WTC11 (cell line): Measurements from ENCODE around the gene COA5. TPM values are rescaled to one million over a fixed set of nuclear protein-coding genes. Genes with fewer than 3 reads are reported as not detected.

Source experiments
- ATAC-seq: fragments of 200-7000 bp; cut with Tn5 transposase; 2 replicates; pipeline ENCODE4 v1.10.0; 2021; ENCODE audit warnings: mild to moderate bottlenecking, moderate library complexity
- CTCF ChIA-PET: fragments of 300-600 bp; sonication (Branson Sonifier 250); formaldehyde crosslinking; loops from one replicate; lab custom pipeline; 2021; ENCODE audit warnings: antibody characterized with exemption; lab: Charles Lee
- POLR2A ChIA-PET: fragments of 350-600 bp; sonication (Branson Sonifier 250); formaldehyde crosslinking; loops from one replicate; lab custom pipeline; 2021; ENCODE audit warnings: antibody characterized with exemption; lab: Charles Lee
- DNase-seq: peaks from one replicate; pipeline ENCODE4 v3.0.0; 2021; ENCODE audit warnings: low spot score
- H3K27ac Mint-ChIP-seq: 2 replicates; pipeline ENCODE4 v1.8.0; 2021; ENCODE audit warnings: mixed read lengths
- H3K27me3 Mint-ChIP-seq: 2 replicates; pipeline ENCODE4 v1.8.0; 2021; ENCODE audit warnings: low read depth, mild to moderate bottlenecking, moderate library complexity, mixed read lengths
- H3K36me3 Mint-ChIP-seq: 2 replicates; pipeline ENCODE4 v1.8.0; 2021; ENCODE audit warnings: mixed read lengths
- H3K4me1 Mint-ChIP-seq: 2 replicates; pipeline ENCODE4 v1.8.0; 2022; ENCODE audit warnings: mixed read lengths
- H3K4me3 Mint-ChIP-seq: 2 replicates; pipeline ENCODE4 v1.8.0; 2021; ENCODE audit warnings: mild to moderate bottlenecking, moderate library complexity, mixed read lengths
- H3K9me3 Mint-ChIP-seq: 2 replicates; pipeline ENCODE4 v1.8.0; 2021; ENCODE audit warnings: mixed read lengths
- ATF2 ChIP-seq: sonication (generic); formaldehyde crosslinking; IDR thresholded peaks from 2 replicates; pipeline ENCODE4 v1.8.1; 2022; ENCODE audit warnings: low read depth, missing genetic modification reagents, borderline replicate concordance
- ATF3 ChIP-seq: sonication (generic); formaldehyde crosslinking; conservative IDR thresholded peaks from 2 replicates; pipeline ENCODE4 v1.8.1; 2022; ENCODE audit warnings: mild to moderate bottlenecking, missing genetic modification reagents
- CREB1 ChIP-seq: sonication (generic); formaldehyde crosslinking; IDR thresholded peaks from 2 replicates; pipeline ENCODE4 v1.8.0; 2023; ENCODE audit warnings: mild to moderate bottlenecking, missing genetic modification reagents
- E2F4 ChIP-seq: sonication (generic); formaldehyde crosslinking; IDR thresholded peaks from 2 replicates; pipeline ENCODE4 v1.8.1; 2022; ENCODE audit warnings: low read depth, mild to moderate bottlenecking, moderate library complexity, missing genetic modification reagents, borderline replicate concordance
- E2F5 ChIP-seq: sonication (generic); formaldehyde crosslinking; IDR thresholded peaks from 2 replicates; pipeline ENCODE4 v1.8.1; 2022; ENCODE audit warnings: mild to moderate bottlenecking, moderate library complexity, missing genetic modification reagents
- FOXK1 ChIP-seq: sonication (generic); formaldehyde crosslinking; IDR thresholded peaks from 2 replicates; pipeline ENCODE4 v1.8.0; 2022; ENCODE audit warnings: mild to moderate bottlenecking, moderate library complexity, missing genetic modification reagents
- JUN ChIP-seq: sonication (generic); formaldehyde crosslinking; IDR thresholded peaks from 2 replicates; pipeline ENCODE4 v1.8.0; 2023; ENCODE audit warnings: mild to moderate bottlenecking, missing genetic modification reagents
- MAX ChIP-seq: sonication (generic); formaldehyde crosslinking; IDR thresholded peaks from 2 replicates; pipeline ENCODE4 v1.8.0; 2022; ENCODE audit warnings: mild to moderate bottlenecking, missing genetic modification reagents
- NFATC4 ChIP-seq: fragments of 250-450 bp; sonication (Bioruptor Pico); IDR thresholded peaks from 2 replicates; pipeline ENCODE4 v1.9.0; 2021; ENCODE audit warnings: mild to moderate bottlenecking
- NFE2L1 ChIP-seq: sonication (generic); formaldehyde crosslinking; IDR thresholded peaks from 2 replicates; pipeline ENCODE4 v1.8.1; 2023; ENCODE audit warnings: missing genetic modification reagents
- NFYB ChIP-seq: sonication (generic); formaldehyde crosslinking; conservative IDR thresholded peaks from 2 replicates; pipeline ENCODE4 v1.8.0; 2022; ENCODE audit warnings: low read depth, missing genetic modification reagents
- OVOL2 ChIP-seq: fragments of 250-450 bp; sonication (Bioruptor Pico); IDR thresholded peaks from 2 replicates; pipeline ENCODE4 v1.9.0; 2021; ENCODE audit warnings: mild to moderate bottlenecking, borderline replicate concordance
- PRDM15 ChIP-seq: sonication (generic); formaldehyde crosslinking; IDR thresholded peaks from 2 replicates; pipeline ENCODE4 v1.8.0; 2022; ENCODE audit warnings: missing genetic modification reagents
- SMAD3 ChIP-seq: sonication (generic); formaldehyde crosslinking; IDR thresholded peaks from 2 replicates; pipeline ENCODE4 v1.8.0; 2022; ENCODE audit warnings: missing genetic modification reagents, mild to moderate bottlenecking, borderline replicate concordance
- SOX15 ChIP-seq: fragments of 250-450 bp; sonication (Bioruptor Pico); IDR thresholded peaks from 2 replicates; pipeline ENCODE4 v1.9.0; 2021; ENCODE audit warnings: mild to moderate bottlenecking
- USF2 ChIP-seq: sonication (generic); formaldehyde crosslinking; IDR thresholded peaks from 2 replicates; pipeline ENCODE4 v1.8.1; 2023; ENCODE audit warnings: mild to moderate bottlenecking, missing genetic modification reagents, moderate library complexity
- ZNF219 ChIP-seq: sonication (generic); formaldehyde crosslinking; IDR thresholded peaks from 2 replicates; pipeline ENCODE4 v1.8.0; 2023; ENCODE audit warnings: missing genetic modification reagents, mild to moderate bottlenecking, borderline replicate concordance
- ZNF423 ChIP-seq: fragments of 250-450 bp; sonication (Bioruptor Pico); IDR thresholded peaks from 2 replicates; pipeline ENCODE4 v2.1.2; 2022; ENCODE audit warnings: mild to moderate bottlenecking, moderate library complexity
- ZNF532 ChIP-seq: fragments of 250-450 bp; sonication (Bioruptor Pico); IDR thresholded peaks from 2 replicates; pipeline ENCODE4 v1.9.0; 2021; ENCODE audit warnings: mild to moderate bottlenecking, borderline replicate concordance
- ZNF671 ChIP-seq: fragments of 250-450 bp; sonication (Bioruptor Pico); IDR thresholded peaks from 2 replicates; pipeline ENCODE4 v1.8.0; 2021; ENCODE audit warnings: mild to moderate bottlenecking
- total RNA-seq: library from RNA; stranded (reverse); gene quantifications from 3 replicates; pipeline ENCODE4 v1.2.3, GENCODE V29; 2021

The COA5 gene
- total RNA-seq, 1 experiment from 2014 or later = 29.3 TPM

- POLR2A ChIA-PET = interaction anchor here (0.6 kb wide), 1 partner anchor 17 kb away, joined by 3 read pairs; no protein-coding TSS in a partner anchor
Observed at GRCh38 chr2:98571121-98571701, 37.1 kb downstream of the COA5 start.

GRCh38 chr2:98570356-98570755 lies 38.0 kb downstream of the COA5 start:
- Mint-ChIP-seq H3K4me1 (no peaks in the 10 kb centered on the region), H3K9me3 (no peaks in the 10 kb centered on the region), H3K27me3 (no peaks in the 10 kb centered on the region), H3K36me3 (peaks cover 38% of the 10 kb centered on the region), H3K27ac (no peak overlapping the region), H3K4me3 (no peak overlapping the region)
- POLR2A ChIA-PET = no interaction called here
- ATAC-seq (no peak), DNase-seq (no peak)
- CTCF ChIA-PET = no interaction called here
- TF ChIP-seq MAX (CRISPR knock-in tag) = no peak
- TF ChIP-seq SOX15 (CRISPR knock-in tag) = no peak
- no peak for TF ChIP-seq JUN

More at GRCh38 chr2:98571121-98571701, 37.1 kb downstream of the COA5 start:
- no peak overlapping the region for H3K27ac Mint-ChIP-seq
- H3K36me3 Mint-ChIP-seq = peaks cover 32% of the 10 kb centered on the region
- TF ChIP-seq NFYB = no peak
- no peak for TF ChIP-seq ZNF423 (CRISPR knock-in tag)
- TF ChIP-seq ATF2 (CRISPR knock-in tag) = no peak
- TF ChIP-seq OVOL2 (CRISPR knock-in tag) = no peak
- TF ChIP-seq ZNF671 (CRISPR knock-in tag) = no peak
- no peak for TF ChIP-seq USF2 (CRISPR knock-in tag)
- TF ChIP-seq JUN = no peak
- TF ChIP-seq ZNF532 (CRISPR knock-in tag) = no peak
- TF ChIP-seq NFE2L1 (CRISPR knock-in tag) = no peak
- no peaks in the 10 kb centered on the region for H3K27me3 Mint-ChIP-seq
- no peak for DNase-seq
- CTCF ChIA-PET = no interaction called here
- no peaks in the 10 kb centered on the region for H3K4me1 Mint-ChIP-seq
- no peak overlapping the region for H3K4me3 Mint-ChIP-seq
- no peak for ATAC-seq
- H3K9me3 Mint-ChIP-seq = no peaks in the 10 kb centered on the region

GRCh38 chr2:98569915-98570314 lies 38.4 kb downstream of the COA5 start:
- Mint-ChIP-seq H3K4me3 (no peak overlapping the region), H3K27me3 (no peaks in the 10 kb centered on the region), H3K27ac (no peak overlapping the region), H3K4me1 (no peaks in the 10 kb centered on the region), H3K9me3 (no peaks in the 10 kb centered on the region), H3K36me3 (peaks cover 43% of the 10 kb centered on the region)
- ChIA-PET POLR2A (no interaction called here), CTCF (interaction anchor here (1.2 kb wide), 2 partner anchors 65 to 82 kb away, joined by 3 to 8 read pairs; no protein-coding TSS in a partner anchor)
- DNase-seq (no peak), ATAC-seq (no peak)
- TF ChIP-seq CREB1 (CRISPR knock-in tag) (no peak), E2F5 (CRISPR knock-in tag) (no peak), PRDM15 (CRISPR knock-in tag) (no peak), ATF3 (no peak), ZNF219 (no peak), SMAD3 (CRISPR knock-in tag) (no peak), NFATC4 (CRISPR knock-in tag) (no peak), E2F4 (CRISPR knock-in tag) (no peak), FOXK1 (CRISPR knock-in tag) (no peak)
